Superior temporal gyrus (tissue), 1 donor: ENCODE data around the gene ULK4.

Experiments used
- DNase-seq: peaks from one replicate; pipeline ENCODE4 v3.0.0-alpha.2; 2016; ENCODE audit errors: extremely low spot score

ULK4 gene

GRCh38 chr3:41265011-41265545, 696.8 kb downstream of the ULK4 start:
- DNase-seq = no peak

- no peak for DNase-seq
Measured at GRCh38 chr3:41260063-41260450, 701.8 kb downstream of the ULK4 start.

- DNase-seq = no peak
Measured at GRCh38 chr3:41259449-41260062, 702.3 kb downstream of the ULK4 start.

- DNase-seq = no peak
Measured at GRCh38 chr3:41258239-41258800, 703.6 kb downstream of the ULK4 start.

GRCh38 chr3:41251593-41251992, 710.3 kb downstream of the ULK4 start:
- no peak for DNase-seq

GRCh38 chr3:41250825-41251224, 711.1 kb downstream of the ULK4 start:
- no peak for DNase-seq

GRCh38 chr3:41249318-41249717, 712.6 kb downstream of the ULK4 start:
- DNase-seq = no peak

GRCh38 chr3:41248525-41248924, 713.4 kb downstream of the ULK4 start:
- DNase-seq = no peak

GRCh38 chr3:41247055-41248004, 714.6 kb downstream of the ULK4 start:
- peak; percentile 62 for DNase-seq

- DNase-seq = no peak
Measured at GRCh38 chr3:41244620-41245336, 717.1 kb downstream of the ULK4 start.

GRCh38 chr3:41243183-41243582, 718.7 kb downstream of the ULK4 start:
- DNase-seq = no peak

- DNase-seq = no peak
Measured at GRCh38 chr3:41241800-41242571, 719.9 kb downstream of the ULK4 start.

- DNase-seq = no peak
Measured at GRCh38 chr3:41241161-41241560, 720.7 kb downstream of the ULK4 start.

GRCh38 chr3:41239587-41239986, 722.3 kb downstream of the ULK4 start:
- no peak for DNase-seq

- DNase-seq = no peak
Measured at GRCh38 chr3:41237907-41238306, 724.0 kb downstream of the ULK4 start.

- no peak for DNase-seq
Measured at GRCh38 chr3:41236228-41236627, 725.7 kb downstream of the ULK4 start.

GRCh38 chr3:41234823-41235721, 726.8 kb downstream of the ULK4 start:
- peak; percentile 77 for DNase-seq

- no peak for DNase-seq
Measured at GRCh38 chr3:41224120-41224806, 737.6 kb downstream of the ULK4 start.

GRCh38 chr3:41223691-41224090, 738.2 kb downstream of the ULK4 start:
- DNase-seq = no peak
